Activated gamma-delta T cell treated with anti-CD3 and anti-CD28 coated beads, Interleukin-2, amount 50 U/mL, for 16 hours (primary cell): Measurements from ENCODE around the gene MVK.
"Not testable (repeated sequence)": the region's sequence is repeated elsewhere in the genome, so short reads cannot be mapped to it uniquely, and the experiment has no call there.

ENCODE experiments used
- DNase-seq: peaks from one replicate; pipeline ENCODE4 v3.0.0-alpha.2; 2020; ENCODE audit warnings: low read depth

Gene MVK

DNA sequence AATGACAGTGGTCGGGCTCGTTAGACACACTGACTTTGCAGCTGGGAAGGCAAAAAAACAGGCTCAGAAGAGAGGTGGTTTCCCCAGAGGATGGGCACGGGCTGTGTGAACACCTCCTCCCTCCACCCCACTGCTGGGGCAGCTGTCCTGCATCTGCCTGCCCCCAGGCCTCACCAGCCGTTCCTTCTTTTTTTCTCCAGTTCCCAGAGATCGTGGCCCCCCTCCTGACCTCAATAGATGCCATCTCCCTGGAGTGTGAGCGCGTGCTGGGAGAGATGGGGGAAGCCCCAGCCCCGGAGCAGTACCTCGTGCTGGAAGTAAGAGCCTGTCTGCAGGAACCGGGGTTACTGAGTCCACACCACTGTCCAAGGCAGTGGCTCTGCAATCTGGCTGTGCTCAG lies 17.4 kb downstream of the MVK start:
- DNase-seq: no peak

DNA sequence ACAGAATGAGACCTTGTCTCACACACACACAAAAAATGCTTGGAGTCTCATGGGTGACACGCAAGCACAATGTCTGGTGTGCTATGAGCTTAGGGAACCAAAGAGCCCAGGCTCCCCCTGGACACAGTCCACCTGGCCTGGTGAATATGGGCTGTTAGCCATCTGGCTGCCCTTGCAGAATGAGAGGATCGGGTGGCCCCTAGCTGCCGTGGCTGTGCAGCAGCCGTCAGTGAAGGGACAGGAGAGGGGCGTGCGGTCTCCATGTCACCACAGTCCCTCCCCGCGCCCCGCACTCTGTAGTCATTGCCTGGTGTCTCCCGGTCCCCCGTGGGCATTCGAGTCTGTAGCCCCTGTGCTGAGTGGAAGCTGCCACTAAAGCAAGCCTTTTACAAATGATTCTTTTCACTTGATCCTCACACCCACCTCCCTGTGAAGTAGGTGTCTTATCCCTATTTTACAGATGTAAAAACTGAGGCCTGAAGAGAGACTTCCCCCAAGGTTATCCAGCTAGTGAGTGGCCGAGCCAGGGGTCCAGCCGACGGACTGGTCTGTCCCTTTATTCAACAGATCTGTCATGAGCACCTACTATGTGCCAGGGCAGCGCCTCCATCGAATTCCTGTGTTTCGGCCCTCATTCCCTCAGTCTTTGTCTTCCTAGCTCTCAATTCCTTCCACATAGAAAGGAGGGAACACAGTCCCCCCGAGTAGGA lies 18.8 kb downstream of the MVK start:
- DNase-seq: no peak

DNA sequence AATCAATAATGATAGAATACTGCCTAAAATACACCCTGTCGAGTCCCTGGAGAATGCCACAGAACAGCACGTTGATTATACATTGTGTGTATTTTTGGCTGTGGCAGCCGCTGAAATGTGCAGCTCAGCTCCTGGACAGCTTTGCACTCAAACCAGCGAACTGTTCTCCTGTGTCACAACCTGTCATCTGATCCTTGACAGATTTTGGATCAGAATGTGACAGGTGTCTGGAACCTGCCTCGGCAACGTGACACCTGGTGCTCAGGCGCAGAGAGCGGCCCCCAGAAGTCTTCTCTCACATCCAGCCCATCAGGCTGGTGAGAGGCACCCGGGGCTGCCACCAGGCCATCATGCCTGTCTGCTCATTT lies 19.3 kb downstream of the MVK start:
- DNase-seq: no peak

DNA sequence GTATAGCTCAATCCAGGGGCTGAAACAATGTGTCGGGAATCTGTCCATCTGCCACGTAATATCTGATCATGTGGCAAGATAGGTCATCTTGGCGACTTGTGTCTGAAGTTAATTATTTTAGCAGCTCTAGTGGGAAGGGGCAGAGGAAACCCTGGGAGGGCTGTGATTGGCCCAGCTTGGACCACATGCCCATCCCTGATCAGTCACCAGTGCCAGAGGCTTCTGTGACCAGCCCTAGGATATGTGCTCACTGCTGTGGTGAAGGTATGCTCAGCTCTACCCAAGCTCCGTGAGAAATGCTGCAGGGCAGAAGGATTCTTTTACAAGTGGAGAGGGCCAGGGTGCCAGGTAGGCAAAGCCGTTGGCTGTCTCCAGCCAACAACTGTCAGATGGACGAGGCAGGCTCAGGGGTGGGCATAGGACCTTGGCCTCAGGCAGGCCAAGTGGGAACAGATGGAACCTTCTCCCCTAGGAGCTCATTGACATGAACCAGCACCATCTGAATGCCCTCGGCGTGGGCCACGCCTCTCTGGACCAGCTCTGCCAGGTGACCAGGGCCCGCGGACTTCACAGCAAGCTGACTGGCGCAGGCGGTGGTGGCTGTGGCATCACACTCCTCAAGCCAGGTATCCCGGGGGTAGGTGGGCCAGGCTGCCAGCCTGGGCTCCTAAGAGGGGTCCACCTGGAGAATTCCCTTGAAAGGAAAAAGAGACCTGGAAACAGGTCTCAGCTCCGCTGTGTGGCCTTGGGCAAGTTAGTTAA lies 21.1 kb downstream of the MVK start:
- no peak for DNase-seq

DNA sequence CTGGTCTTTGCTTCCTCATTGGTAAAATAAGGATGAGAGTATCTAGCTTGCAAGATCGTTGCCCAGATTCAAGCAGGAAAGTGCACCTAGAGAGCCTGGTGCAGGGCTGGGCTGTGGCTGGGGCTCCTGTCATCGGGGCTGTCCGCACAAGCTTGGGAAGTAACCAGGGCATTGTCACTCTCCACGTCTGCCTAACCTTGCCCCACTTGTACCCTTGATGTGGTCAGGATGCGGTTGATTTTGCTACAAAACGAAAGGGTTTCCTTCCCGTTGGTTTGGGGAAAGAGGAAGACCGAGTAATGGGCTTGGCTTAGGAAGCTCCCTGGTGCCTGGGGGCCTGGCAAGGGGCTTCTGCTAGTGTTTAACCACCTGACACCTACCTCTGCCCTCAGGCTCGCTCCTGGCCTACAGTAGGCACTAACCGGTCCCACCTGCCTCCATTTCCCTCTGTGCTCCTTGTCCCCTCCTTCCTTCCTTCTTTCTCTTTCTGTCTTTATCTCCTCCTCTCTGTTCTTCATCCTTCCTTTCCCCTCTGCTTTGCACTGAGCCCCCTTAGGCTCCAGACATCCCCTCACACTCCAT lies 21.8 kb downstream of the MVK start:
- no peak for DNase-seq

DNA sequence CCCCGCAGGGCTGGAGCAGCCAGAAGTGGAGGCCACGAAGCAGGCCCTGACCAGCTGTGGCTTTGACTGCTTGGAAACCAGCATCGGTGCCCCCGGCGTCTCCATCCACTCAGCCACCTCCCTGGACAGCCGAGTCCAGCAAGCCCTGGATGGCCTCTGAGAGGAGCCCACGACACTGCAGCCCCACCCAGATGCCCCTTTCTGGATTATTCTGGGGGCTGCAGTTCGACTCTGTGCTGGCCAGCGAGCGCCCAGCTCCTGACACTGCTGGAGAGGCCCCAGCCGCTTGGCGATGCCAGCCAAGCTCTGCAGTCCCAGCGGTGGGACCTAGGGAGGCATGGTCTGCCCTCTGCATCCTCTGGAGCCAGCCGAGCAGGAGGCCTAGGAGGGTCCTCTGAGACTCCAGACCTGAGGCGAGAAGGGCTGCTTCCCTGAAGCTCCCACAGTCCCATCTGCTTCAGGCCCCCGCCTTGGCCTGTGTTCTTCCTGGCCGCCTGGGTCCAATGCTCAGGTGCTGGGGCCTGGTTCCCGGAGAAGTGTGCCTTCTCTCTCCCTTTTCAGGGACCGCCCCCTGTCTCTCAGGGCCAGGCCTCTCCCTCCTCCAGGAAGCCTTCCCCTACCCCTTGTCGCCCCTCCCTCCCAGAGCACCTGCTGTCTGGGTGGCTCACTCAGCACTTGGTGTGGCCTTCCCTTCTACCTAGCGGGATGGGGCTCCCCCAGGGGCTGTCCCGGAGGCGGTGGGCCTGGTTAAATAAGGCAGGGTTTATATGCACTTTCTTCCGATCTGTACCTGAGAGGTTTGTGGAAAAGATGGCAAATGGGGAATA lies 23.0 kb downstream of the MVK start:
- DNase-seq: no peak

DNA sequence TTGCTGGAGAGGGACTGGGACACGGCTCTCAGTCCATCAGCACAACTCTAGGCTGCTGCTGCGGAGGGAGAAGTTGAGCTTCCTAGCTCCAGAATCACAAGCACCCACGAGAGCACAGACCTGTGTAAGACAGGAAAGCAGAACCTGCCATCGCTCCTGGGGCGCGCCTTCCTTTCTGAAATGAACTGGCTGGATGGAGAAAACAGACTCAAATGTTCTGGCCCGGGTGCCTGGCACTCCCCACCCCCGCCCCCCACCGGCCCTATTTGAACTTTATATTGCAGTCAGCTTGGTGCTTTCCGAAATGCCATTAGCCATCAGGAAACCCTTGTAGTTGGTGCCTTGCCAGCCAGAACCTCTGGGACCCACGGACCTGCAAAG lies 23.8 kb downstream of the MVK start:
- DNase-seq: no peak

DNA sequence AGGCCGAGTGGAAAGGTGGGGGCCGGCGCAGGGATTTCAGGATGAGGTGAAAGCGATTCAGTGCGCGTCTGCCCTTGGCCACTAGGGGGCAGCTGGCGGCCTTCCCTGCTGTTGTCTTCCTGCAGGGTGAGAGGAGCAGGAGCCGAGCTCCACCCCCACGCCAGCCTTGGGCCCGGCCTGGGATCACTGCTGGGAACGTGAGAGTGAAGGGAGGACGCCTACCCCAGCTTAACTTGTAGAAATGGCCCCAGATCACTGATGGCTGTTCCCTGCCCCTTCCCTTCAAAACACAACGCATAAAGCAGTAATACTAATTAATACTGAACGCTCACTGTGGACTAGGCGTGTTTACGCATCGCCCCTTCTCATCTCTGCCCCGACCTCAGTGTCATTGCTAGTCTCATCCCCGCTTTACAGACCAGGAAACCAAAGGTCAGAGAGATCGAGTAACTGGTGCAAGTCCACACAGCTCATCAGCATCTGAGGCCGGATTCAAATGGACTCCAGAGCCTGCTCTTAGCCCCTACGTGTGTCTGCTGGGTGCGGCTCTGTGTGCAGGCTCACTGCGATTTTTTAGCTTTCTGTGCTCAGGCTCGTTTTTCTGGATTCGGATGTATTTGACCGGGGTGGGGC lies 24.3 kb downstream of the MVK start:
- peak; percentile 28 for DNase-seq

DNA sequence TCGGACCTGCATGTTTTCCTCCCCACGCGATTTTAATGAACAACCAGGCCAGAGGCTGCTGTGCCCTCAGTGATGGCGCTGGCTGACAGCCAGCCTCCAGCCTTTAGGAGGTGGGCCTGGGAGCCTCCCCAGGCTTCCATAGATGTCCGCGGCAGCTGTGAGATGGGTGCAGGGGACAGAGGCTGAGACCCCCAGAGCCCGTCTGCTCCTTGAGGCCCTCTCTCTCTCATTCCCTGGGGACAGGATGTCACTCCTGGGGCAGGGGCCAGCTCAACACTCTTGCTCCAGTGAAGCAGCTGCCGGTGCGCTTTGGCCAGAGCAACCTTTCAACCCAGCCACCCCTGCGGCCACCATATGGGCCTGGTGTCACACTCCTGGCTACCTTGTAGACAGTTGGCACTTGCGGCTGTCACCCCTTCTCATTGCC lies 24.8 kb downstream of the MVK start:
- DNase-seq: no peak

DNA sequence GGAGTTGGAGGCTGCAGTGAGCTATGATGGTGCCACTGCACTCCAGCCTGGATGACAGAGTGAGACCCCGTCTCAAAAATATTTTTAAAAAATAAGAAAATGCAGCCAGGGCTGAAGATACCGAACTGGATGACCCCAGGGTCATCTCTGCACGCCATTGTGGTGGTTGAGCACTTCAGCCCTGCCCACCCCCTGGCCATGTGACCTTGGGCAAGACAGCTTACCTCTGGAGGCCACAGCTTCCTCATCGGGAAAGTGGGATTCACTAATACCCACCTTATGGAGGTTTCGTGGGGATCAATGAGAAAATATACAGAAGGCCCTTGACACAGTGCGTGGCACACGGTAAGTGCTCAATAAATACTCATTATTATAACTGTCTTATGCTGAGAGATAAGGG lies 25.5 kb downstream of the MVK start:
- DNase-seq: no peak

DNA sequence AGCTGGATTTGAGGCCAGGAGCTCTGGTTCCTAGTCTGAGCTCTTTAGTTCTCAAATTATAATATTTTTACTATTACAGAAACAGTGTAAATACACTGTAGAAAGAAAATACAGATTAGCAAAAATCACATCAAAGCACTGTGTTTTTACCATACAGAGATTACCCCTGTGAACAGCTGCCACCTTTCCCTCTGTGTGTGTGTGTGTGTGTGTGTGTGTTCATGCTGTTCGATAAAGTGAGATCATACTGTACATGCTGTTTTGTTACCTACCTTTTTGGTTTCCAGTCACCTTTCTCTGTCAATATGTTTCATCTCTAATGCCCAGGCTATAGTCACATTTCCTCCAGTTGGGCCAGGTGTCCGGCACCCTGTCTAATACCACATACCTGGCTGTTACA lies 26.9 kb downstream of the MVK start:
- DNase-seq: no peak

DNA sequence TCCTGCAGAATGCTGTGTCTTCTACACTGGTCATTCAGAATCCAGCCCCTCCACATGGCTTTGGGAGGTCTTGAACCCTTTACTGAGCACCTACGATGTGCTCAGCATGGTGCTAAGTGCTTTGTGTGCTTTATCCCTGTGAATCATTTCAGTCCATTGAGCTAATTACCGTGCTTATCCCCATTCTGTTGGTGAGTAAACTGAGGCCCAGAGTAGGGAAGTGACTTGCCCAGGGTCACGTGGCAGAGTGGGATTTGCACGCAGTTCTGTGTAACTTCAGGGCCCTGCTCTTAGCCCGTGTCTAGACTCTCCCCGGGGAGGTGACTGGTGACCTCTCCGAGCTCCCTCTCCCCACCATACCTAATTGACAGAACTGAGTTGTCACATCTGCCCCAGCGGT lies 27.4 kb downstream of the MVK start:
- no peak for DNase-seq

DNA sequence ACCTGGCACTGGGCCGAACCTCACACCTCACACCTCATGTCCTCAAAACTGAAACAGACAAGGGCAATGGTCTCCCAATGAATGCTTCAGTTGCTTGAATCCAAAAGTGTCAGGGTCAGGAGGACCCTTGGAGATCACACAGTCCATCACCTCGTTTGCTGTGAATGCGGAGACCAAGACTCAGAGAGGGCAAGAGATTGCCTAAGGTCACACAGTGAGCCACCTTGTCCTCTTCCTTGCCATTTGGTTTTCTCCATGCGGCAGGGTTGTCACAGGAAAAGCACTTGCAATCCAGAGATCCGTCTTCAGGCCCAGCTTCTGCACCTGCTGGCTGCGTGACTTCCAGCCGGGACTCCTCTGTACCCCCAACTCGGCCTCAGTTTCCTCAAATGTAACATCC lies 28.0 kb downstream of the MVK start:
- DNase-seq: no peak

DNA sequence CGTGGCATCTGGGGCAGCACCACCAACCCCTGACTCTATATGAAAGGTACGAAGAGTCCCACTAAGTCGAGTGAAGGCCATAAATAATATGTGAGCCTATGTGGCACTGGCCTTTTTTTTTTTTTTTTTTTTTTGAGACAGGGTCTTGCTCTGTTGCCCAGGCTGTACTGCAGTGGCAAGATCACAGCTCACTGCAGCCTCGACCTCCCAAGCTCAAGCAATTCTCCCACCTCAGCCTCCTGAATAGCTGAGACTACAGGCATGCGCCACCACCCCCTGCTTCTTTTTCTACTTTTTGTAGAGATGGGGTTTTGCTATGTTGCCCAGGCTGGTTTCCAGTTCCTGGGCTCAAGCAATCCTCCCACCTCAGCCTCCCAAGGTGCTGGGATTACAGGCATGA lies 28.5 kb downstream of the MVK start:
- DNase-seq: not testable (repeated sequence)

DNA sequence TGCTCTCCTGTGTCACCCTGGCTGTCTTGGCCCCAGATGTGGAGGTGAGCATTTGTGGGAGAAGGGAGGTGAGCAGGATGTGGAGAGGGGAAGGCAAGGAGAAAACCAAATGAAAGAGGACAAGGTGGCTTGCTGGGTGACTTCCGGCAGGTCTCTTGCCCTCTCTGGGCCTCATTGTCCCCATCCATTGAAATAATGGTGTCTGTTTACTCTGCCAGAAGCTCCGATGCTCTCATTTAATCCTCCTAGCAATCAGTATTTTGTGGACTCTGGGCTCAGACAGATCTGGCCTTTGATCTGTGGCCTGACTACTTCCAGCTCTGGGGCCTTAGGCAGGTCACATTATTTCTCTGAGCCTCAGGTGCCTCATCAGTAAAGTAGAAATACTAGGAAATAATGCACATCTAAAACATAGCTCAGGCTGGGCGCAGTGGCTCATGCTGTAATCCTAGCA lies 30.6 kb downstream of the MVK start:
- DNase-seq: no peak

DNA sequence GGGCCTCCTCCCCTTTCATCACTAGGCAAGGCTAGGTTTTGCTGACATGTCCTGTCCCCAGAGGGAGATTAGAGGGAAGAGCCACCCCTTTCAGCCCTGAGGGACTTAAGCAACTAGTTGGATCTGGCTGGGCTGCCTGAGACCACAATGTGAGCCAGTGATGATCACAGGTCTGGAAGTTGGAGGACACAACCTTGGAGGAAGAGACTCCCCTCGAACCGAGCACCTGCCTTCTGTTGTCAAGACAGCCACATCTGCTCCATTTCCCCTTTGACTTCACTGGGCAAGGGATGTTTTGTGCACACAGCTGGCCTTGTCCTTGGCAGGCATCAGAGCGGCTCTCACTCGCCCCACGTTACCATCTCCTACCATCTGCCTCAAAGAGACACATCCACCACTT lies 31.4 kb downstream of the MVK start:
- no peak for DNase-seq

DNA sequence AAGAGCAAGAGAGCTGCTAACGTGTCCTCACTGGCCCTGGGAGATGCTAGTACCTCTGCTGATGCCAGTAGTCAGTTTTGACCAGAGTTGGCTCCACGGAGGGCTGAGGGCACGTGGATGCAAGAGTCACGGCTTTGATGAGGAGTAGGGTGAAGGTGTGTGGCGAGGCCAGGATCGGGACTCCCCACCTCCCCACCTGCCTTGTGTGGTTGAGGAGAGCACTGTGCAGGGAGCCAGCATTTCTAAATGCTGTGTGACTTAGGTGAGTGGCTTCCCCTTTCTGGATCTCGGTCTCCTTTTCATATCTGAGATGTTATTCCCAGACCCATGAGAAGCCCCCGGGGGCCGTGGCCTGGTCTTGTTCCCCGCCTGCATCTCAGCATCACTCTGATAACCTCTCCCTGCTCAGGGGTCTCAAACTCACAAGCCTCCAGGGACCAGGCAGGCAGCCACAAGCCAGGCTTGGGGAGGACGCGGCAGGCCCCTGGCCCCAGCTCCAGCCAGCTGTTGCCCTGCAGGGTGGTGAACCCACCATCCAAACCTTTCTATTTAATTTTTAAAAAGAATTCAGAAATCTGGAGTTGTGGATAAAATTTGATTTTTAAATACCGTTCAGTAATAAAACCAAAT lies 32.1 kb downstream of the MVK start:
- DNase-seq: no peak

DNA sequence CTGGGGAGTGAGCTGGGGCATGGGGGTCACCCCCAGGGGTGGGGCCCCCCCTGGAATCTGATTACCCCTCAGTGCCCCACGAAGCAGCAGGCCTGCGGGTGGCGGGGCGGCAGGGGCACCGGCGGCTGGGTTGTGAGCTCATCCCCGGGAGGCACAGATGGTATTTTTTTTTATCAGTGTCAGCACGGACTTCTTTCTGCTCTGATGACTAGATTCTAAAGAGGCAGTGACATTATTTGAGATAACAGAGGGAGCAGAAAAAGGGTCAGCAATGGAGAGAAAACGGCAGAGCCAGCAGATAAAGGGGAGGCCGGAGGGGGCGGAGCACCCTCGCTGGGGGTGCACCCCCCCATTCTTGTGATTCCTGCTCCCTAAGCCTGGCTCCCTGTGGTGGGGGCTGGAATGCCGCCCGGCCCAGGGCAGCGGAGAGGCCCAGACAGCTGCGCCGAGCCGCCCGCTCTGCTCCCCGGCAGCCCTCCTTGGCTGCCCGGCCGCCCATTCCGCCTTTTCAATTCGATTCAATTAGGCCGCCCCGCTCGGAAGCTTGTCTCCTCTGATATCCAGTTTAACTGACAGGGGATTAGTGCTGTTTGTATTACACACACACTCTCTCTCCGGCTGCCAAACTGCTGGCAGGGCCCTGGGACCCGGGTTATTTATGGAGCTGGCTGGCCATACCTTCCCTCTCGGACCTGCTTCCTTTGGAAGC lies 32.9 kb downstream of the MVK start:
- DNase-seq: no peak

DNA sequence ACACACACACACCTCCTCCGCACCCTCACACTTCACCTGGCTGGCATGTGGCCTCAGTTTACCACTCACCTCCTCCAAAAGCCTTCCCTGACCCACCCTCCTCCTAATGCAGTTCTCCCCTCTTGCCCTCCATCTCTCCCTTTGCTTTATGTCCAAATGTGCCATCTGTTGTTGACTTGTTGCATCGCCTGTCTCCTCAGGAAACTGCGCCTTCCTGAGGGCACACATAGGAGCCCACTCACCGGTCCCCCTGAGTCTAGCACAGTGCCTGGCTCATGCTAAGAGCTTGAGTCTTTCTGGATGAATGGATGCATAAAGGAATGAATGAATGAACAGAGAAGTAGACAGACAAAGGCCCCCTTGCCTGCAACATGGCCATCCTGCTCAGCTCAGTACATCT lies 34.0 kb downstream of the MVK start:
- DNase-seq: no peak

DNA sequence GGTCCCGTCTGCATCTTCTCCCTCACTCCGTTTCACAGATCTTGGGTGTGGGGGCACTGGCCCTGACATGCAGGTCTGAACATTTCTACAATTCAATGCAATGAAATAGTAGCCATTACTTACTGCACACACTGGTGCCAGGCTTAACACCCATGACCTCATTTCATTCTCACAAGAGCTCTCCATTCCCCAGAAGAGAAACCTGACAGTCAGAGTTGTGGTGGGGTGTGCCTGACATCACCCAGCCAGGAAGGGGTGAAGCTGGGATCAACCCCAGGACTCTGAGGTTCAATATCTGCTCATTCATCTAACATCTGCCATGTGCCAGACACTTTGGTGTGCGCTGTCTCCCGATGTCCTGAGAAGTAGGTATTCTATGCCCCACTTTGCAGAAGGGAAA lies 34.7 kb downstream of the MVK start:
- no peak for DNase-seq

DNA sequence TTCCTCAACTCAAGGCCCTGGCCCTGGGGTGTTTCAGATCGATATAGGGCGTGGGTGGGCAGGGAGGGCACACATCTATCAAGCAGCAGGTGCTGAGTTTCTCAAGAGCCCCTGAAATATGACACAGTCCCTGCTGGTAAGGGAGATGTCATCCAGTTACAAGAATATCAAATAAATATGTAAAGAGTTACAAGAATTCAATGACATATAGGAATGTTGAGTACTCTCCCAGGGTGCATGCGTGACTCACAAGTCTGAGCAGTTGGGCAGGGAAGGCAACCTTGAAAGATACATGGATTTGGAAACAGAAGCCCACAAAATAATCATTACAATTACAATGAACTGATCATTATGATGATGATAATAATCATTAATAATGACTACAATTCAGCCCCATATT lies 35.2 kb downstream of the MVK start:
- DNase-seq: no peak
